HAP-1 (cell line): ENCODE measurements around the gene ACOT7.
A peak's percentile ranks its signal among the peaks of the same experiment; 100 is the strongest.

Source experiments
- DNase-seq, 2 experiments: peaks; one replicate each; pipeline ENCODE4 v3.0.0-alpha.2; 2016 to 2020; ENCODE audit warnings: low spot score in 2 of 2
- H3K27me3 ChIP-seq: fragments of 250-450 bp; sonication (Bioruptor Pico); 2 replicates; pipeline ENCODE4 v1.5.1; 2020; ENCODE audit warnings: low read depth, mild to moderate bottlenecking, moderate library complexity
- H3K36me3 ChIP-seq: fragments of 250-450 bp; sonication (Bioruptor Pico); replicated peaks from 2 replicates; pipeline ENCODE4 v1.5.1; 2020; ENCODE audit warnings: mild to moderate bottlenecking
- H3K4me1 ChIP-seq: fragments of 250-450 bp; sonication (Bioruptor Pico); 2 replicates; pipeline ENCODE4 v1.5.1; 2020; ENCODE audit warnings: mild to moderate bottlenecking
- H3K4me3 ChIP-seq: fragments of 250-450 bp; sonication (Bioruptor Pico); 2 replicates; pipeline ENCODE4 v1.5.1; 2020; ENCODE audit warnings: mild to moderate bottlenecking, moderate library complexity
- H3K9me3 ChIP-seq: fragments of 250-450 bp; sonication (Bioruptor Pico); 2 replicates; pipeline ENCODE4 v1.5.1; 2020; ENCODE audit warnings: mild to moderate bottlenecking, moderate library complexity
- in situ Hi-C: fragments of 300-500 bp; cut with MboI; formaldehyde crosslinking; loops from 3 replicates; pipeline ENCODE4 v1.14.3; 2020; ENCODE audit warnings: low sequenced_read_pairs, inconsistent platforms, mixed read lengths

Gene ACOT7

DNA sequence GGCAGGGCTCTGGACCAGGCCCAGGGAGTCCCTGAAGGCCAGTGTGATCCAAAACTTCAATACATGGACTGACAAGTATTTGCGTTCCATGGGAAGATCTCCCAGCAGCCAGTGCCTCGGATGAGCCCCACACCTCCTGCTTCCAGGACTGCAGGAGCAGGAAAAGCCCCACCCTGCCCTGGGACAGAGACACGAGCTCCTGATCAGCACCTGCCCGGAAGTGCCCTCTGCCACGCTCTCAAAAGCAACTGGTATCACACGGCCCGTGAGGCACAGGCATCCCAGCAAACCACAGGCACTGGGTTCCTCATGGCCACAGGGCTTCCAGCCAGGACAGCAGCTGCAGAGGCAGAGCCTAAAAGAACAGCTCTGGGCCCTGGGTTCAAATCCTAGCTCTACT, 48.6 kb downstream of the ACOT7 start:
- in situ Hi-C loops = no loop called here
- H3K9me3 ChIP-seq = no peaks in the 10 kb centered on the region
- no peak overlapping the region for H3K4me3 ChIP-seq
- H3K36me3 ChIP-seq = peaks cover 20% of the 10 kb centered on the region; the same call in 1 of the 2 replicates
- H3K4me1 ChIP-seq = peaks cover 11% of the 10 kb centered on the region
- no peaks in the 10 kb centered on the region for H3K27me3 ChIP-seq
- DNase-seq = no peak

DNA sequence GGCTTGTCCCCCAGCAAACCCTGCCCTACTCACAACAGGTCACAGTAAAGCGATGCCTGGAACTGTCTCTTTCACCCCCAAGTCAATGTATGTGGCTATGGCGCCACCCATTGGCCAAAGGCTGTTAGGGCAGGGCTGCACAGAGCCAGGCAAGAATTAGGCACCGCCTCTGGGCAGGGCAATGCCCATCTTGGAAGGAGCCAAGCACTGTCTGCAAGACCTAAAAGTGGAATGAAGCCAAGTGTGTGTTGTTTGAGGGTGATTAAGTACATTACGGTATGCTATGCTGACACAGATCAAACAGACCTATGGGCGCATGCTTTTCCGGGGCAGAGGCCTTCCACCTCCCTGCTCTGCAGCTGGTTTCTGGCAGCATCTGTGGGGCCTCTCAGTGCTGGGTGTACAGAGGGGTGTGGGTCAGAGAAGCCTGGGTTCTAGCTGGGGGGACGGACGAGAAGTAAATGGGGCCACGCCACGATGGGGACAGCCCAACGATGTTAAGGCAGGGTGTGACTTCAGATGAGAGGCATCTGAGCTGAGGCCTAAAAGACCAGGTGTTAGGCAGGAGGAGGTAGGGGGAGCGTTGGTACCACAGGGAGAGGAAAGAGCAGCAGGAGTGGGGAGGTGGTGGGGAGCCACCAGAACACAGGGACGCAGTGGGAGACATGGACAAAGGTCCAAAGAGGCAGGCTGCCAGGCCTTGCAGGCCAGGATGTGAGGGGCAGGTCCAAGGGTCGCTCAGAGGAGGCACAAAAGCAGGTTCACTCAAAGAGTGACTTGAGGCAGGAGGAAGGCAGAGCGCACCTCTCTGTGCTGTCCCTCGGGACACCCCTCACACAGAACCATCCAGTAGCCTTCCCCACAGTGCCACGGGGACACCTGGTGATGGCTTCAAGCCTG, 49.8 kb downstream of the ACOT7 start:
- Histone ChIP-seq H3K4me3 (no peak overlapping the region), H3K27me3 (no peaks in the 10 kb centered on the region), H3K4me1 (peaks cover 10% of the 10 kb centered on the region), H3K9me3 (no peaks in the 10 kb centered on the region), H3K36me3 (peaks cover 16% of the 10 kb centered on the region; the same call in 1 of the 2 replicates)
- peak; percentile 36 to 81 for DNase-seq
- in situ Hi-C loops = no loop called here

DNA sequence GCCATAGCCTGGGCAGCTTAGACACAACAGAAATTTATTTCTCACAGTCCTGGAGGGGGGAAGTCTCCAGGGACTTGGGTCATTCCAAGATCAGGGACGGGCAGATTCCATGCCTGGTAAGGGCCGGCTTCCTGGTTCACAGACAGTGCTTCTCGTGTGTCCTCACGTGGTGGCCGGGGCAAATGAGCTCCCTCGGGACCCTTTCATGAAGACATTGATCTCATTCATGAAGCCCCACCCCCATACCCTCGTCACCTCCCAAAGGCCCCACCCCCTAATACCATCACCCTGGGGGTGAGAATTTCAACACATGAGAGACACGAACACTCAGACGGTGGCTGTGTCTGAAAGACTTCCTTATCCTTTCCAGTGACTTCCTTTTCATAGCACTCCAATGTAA, 51.5 kb downstream of the ACOT7 start:
- Histone ChIP-seq H3K9me3 (no peaks in the 10 kb centered on the region), H3K4me1 (peaks cover 3% of the 10 kb centered on the region), H3K36me3 (peaks cover 12% of the 10 kb centered on the region), H3K27me3 (no peaks in the 10 kb centered on the region), H3K4me3 (no peak overlapping the region)
- in situ Hi-C loops = no loop called here
- DNase-seq = peak in 1 of 2 experiments; percentile 50

DNA sequence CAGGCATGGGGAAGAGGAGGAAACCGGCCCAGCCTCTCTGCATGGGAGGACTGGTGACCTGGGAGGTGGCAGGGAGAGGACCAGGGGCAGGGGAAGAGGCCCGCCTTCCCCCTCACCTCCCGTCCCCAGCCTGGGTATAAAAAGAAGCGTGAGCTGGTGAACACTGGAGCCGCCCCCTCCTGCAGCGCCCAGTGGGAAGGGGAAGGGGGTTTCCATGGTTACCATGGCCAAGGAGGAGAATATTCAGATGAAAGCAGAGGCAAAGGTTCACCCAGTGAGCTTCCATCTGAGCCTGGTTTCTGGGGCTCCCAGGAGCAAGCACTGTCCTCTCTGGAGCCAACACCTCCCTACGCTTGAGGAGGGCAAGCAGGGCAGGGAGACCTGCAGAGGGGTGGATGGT, 54.9 kb downstream of the ACOT7 start:
- no peak for DNase-seq

DNA sequence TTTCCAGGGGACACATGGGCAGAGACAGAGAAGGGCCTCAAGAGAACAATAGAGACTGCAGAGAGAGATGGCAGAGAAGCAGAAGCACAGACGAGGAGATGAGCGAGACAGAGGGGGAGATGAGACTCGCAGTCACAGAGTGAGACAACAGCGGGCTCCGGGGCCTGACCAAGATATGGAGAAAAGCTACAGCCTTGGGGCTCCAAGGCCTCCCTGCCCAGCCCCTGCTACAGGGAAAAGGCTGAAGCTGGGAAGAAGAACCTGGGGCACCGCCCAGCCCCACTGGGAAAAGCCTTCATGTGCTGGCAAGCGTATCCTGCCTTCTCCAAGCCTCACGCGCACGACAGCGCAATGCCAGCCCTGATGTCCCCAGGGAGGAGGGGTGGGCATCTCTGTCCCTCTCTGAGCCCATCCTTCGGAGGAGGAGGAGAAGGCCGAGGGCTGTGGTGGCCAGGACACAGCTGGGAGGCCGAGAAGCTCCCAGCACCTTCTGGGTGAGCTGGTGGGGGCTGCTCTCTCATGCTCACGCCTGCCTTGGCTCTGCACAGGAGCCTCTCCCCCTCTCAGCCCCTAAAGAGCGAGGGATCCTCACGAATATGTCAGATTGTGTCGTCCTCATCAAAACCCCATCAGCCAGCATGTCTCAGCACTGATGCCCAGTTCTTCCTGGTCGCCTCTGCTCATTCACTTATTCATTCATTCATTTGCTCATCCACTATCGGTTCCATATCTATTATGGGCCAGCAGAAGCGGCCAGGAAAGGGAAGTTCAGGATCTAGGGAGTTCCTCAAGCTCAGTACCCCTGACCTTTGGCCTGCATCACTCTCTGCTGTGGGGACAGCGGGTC, 56.6 kb downstream of the ACOT7 start:
- no peak for DNase-seq
- H3K9me3 ChIP-seq = no peaks in the 10 kb centered on the region
- in situ Hi-C loops = no loop called here
- H3K36me3 ChIP-seq = peaks cover 9% of the 10 kb centered on the region
- no peak overlapping the region for H3K4me3 ChIP-seq
- H3K4me1 ChIP-seq = peaks cover 3% of the 10 kb centered on the region
- no peaks in the 10 kb centered on the region for H3K27me3 ChIP-seq

More for the DNA sequence above, 54.9 kb downstream of the ACOT7 start:
- in situ Hi-C loops = no loop called here
- Histone ChIP-seq H3K9me3 (no peaks in the 10 kb centered on the region), H3K27me3 (no peaks in the 10 kb centered on the region), H3K4me3 (no peak overlapping the region), H3K36me3 (peaks cover 9% of the 10 kb centered on the region), H3K4me1 (peaks cover 3% of the 10 kb centered on the region)

DNA sequence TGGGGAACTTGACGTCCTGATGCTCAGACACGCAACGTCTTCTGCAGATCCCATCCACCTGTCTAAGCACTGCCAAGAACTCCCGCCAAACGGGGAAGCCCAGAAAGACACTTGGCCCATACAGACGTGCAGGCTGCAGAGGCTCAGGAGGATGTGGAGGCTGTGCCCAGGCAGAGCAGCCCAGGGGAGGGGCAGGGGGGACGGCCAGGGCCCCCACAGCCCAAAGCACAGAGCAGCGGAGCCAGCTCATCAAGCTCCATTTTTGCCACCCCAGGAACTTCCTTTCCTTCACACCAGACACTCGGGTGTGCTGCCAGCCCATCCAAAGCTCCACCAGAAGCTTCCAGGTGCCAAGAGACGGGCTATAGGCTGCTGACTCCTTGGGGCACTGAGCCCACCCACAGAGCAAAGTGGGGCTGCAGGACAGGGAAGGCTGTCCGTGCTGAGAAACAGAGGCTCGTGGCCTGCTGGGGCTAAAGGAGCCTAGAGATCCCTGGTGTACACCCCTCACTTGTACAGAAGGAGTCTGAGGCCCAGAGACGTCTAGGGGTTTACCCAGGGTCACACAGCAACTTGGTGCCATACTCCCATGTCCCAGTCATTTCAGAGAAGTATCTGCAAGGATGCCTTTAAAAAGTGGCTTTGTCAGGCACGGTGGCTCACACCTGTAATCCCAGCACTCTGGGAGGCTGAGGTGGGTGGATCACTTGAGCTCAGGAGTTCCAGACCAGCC, 59.1 kb downstream of the ACOT7 start:
- Histone ChIP-seq H3K4me3 (no peak overlapping the region), H3K4me1 (no peaks in the 10 kb centered on the region), H3K9me3 (no peaks in the 10 kb centered on the region), H3K27me3 (no peaks in the 10 kb centered on the region), H3K36me3 (peaks cover 22% of the 10 kb centered on the region)
- DNase-seq = no peak
- in situ Hi-C loops = no loop called here

- no peak for DNase-seq
- H3K4me1 ChIP-seq = no peaks in the 10 kb centered on the region
- in situ Hi-C loops = no loop called here
- no peak overlapping the region for H3K4me3 ChIP-seq
- peaks cover 19% of the 10 kb centered on the region for H3K36me3 ChIP-seq
- no peaks in the 10 kb centered on the region for H3K27me3 ChIP-seq
- H3K9me3 ChIP-seq = no peaks in the 10 kb centered on the region
Measured at GRCh38 chr1:6332821-6333220, 60.7 kb downstream of the ACOT7 start.

DNA sequence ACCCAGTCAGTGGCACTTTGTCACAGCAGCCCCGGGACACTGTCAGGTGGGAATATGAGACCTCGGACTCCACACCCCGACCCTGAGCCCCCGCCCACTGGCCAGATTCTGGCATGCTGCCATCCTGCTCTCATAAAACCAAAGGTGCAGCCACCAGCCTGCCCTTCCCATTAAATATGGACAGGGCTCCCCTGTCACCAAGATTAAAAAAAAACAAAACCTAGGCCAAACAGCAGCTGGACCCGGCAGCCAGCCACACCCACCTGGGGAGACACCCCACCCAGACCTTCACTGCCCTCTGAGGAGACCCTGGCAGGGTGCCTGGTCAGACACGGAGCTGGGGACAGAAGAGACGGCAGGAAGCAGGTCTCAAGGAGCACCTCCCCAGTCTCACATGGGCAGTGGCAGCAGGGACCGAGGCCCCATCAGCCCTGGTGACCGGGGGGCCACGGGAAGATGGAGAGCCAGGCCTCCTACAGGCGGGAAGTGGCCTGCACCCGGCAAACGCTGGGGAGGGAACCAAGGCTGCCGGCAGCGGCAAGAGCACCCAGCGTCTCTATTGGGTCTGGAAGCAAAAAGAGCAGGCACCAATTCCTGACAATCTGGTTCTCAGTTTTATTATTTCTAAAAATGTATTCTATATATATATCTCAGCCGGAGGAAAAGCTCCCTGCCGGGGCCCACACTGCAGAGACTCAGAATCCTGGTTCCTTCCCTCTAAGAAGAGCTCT, 61.9 kb downstream of the ACOT7 start:
- H3K36me3 ChIP-seq = peaks cover 23% of the 10 kb centered on the region
- no peak overlapping the region for H3K4me3 ChIP-seq
- in situ Hi-C loops = no loop called here
- no peaks in the 10 kb centered on the region for H3K4me1 ChIP-seq
- DNase-seq = no peak
- H3K27me3 ChIP-seq = no peaks in the 10 kb centered on the region
- H3K9me3 ChIP-seq = no peaks in the 10 kb centered on the region

DNA sequence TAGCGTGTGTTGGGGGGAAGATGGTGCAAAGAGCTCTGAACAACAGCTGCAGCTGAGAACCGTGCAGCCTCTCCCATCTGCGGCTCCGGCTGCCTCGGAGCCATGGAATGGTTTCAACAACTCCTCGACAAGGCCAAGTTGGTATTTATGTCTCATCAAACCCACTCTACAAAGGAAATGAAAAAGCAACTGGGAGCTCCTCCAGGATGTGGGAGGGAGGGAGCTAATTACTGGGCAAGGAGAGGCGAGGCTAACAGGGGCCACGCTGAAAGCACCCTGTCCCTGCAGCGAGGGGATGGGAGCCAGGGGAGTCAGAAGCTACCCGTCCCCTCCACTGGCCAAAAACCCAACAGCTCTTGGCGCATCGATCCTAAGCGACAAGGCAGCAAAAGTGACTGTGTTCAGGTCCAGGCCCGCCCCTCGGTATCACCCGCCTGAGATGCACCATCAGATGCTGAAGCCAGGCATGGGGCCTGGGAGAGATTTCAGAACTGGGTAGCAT, 63.1 kb downstream of the ACOT7 start:
- in situ Hi-C loops = no loop called here
- peaks cover 27% of the 10 kb centered on the region for H3K36me3 ChIP-seq
- no peak for DNase-seq

GRCh38 chr1:6329851-6330250, 63.7 kb downstream of the ACOT7 start:
- in situ Hi-C loops = no loop called here
- H3K4me1 ChIP-seq = no peaks in the 10 kb centered on the region
- no peaks in the 10 kb centered on the region for H3K9me3 ChIP-seq
- H3K4me3 ChIP-seq = no peak overlapping the region
- H3K27me3 ChIP-seq = no peaks in the 10 kb centered on the region
- peaks cover 27% of the 10 kb centered on the region for H3K36me3 ChIP-seq
- DNase-seq = no peak

More for the DNA sequence above, 63.1 kb downstream of the ACOT7 start:
- no peak overlapping the region for H3K4me3 ChIP-seq
- no peaks in the 10 kb centered on the region for H3K27me3 ChIP-seq
- H3K4me1 ChIP-seq = no peaks in the 10 kb centered on the region
- no peaks in the 10 kb centered on the region for H3K9me3 ChIP-seq

DNA sequence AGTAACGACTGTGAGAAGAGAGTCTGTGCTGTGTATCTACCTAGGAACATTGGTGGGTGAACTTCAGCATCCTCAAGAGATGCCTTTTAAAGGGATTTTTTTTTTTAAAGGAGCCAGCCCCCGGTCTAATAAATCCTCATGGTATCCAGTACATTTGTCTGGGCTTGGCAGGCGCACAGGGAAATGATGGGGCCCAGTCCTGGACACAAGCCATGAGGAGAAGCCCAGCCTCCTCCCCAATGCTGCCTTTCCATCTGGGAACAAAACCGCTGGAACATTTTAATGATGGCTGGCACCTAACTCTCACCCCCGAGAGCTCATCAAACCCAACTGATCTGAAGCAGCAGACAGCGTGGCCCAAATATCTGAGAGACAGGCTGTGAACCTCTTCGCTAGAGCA, 64.2 kb downstream of the ACOT7 start:
- Histone ChIP-seq H3K27me3 (no peaks in the 10 kb centered on the region), H3K9me3 (no peaks in the 10 kb centered on the region), H3K36me3 (peaks cover 27% of the 10 kb centered on the region), H3K4me3 (no peak overlapping the region), H3K4me1 (no peaks in the 10 kb centered on the region)
- no peak for DNase-seq
- in situ Hi-C loops = no loop called here

DNA sequence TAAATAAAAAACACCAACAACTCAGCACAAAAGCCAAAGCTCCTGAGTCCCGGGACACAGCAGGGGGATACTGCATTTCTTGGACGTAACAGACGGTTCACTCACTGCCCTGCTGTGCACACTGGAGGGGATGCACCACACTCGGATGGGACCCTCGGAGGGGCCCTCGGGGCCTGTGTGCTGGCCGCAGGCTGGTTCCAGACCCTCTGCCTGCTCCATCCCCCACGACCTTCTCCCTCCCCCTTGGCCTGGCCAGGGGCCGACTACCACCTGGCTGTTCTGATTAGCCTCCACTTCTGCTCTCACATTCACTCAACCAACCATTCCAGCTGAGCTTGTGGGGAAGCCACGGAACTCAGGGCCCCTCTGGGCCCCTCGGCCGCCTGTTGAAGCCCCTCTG, 64.9 kb downstream of the ACOT7 start:
- Histone ChIP-seq H3K4me3 (no peak overlapping the region), H3K36me3 (peaks cover 27% of the 10 kb centered on the region), H3K4me1 (no peaks in the 10 kb centered on the region), H3K27me3 (no peaks in the 10 kb centered on the region), H3K9me3 (no peaks in the 10 kb centered on the region)
- in situ Hi-C loops = no loop called here
- no peak for DNase-seq

DNA sequence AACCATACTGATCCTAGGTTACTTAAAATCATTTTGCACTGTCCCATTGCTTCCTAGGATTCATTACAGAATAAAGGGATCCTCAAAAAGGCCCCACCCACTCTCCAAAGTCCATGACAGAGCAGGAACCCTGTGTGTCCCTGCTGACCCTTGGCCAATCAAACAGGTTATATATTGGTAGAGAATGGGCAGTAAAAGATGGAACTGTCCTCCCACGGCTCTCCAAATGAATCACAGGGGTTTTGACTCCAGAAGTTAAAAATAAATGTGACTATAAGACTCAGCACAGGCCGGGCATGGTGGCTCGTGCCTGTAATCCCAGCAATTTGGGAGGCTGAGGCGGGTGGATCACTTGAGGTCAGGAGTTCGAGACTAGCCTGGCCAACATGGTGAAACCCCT, 65.5 kb downstream of the ACOT7 start:
- Histone ChIP-seq H3K9me3 (no peaks in the 10 kb centered on the region), H3K36me3 (peaks cover 27% of the 10 kb centered on the region), H3K27me3 (no peaks in the 10 kb centered on the region), H3K4me3 (no peak overlapping the region), H3K4me1 (no peaks in the 10 kb centered on the region)
- in situ Hi-C loops = no loop called here
- no peak for DNase-seq
